Erythroblast (primary cell): ENCODE results near the gene ARFGAP3.

Experiments used
- GATA1 ChIP-seq: IDR thresholded peaks from 2 replicates; pipeline ENCODE4 v1.6.1; 2011; ENCODE audit warnings: low read depth, mild to moderate bottlenecking, control low read depth, low read length, moderate library complexity
- POLR2A ChIP-seq: IDR thresholded peaks from 2 replicates; pipeline ENCODE4 v1.6.1; 2011; ENCODE audit warnings: mild to moderate bottlenecking, low read length

DNA sequence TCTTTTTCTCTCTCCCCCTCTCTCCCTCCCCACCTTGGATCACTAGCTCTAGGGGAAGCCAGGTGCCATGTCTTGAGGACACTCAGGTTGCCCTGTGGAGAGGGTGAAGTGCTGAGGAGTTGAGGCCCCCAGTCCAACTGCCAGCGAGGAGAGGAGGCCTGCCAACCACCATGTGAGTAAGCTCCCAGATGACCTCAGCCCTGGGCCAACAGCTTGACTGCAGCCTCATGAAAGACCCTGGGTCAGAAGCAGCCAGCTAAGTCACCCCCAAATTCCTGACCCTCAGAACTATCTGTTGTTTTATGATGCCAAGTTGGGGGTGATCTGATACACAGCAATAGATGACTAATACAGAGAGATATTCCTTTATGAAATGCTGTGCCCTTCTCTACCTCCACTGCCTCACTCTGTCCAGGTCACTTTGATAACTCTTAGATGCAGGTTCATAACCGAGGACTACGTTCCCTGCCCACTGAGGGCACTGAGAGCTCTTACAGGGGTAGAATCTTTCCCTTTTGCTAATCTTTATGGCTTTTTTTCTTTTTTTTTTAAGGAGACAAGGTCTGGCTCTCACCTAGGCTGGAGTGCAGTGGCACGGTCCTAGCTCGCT is 8.0 kb downstream of the ARFGAP3 start:
- TF ChIP-seq POLR2A (no peak), GATA1 (no peak)
